Esophagus muscularis mucosa (tissue), 4 donors: ENCODE results near the gene CD163.

Experiments used
- CTCF ChIP-seq, 3 experiments: fragments of 200-600 bp in 2 of 3; fragments of 450-650 bp in 1 of 3; sonication (generic) in 2 of 3; IDR thresholded peaks; one replicate each; pipeline ENCODE4 v1.5.1; 2017 to 2019; ENCODE audit warnings: antibody characterized with exemption in 3 of 3, mild to moderate bottlenecking in 2 of 3, moderate library complexity in 1 of 3
- EP300 ChIP-seq: sonication (generic); formaldehyde crosslinking; IDR thresholded peaks from one replicate; pipeline ENCODE4 v1.6.1; 2017; ENCODE audit warnings: antibody characterized with exemption
- POLR2A ChIP-seq: fragments of 450-650 bp; IDR thresholded peaks from one replicate; pipeline ENCODE4 v1.6.1; 2017; ENCODE audit warnings: antibody characterized with exemption, moderate library complexity, mild to moderate bottlenecking, low read depth
- POLR2AphosphoS5 ChIP-seq, 2 donors: sonication (generic); formaldehyde crosslinking; IDR thresholded peaks; one replicate each; pipeline ENCODE4 v1.6.1; 2017; ENCODE audit warnings: antibody characterized with exemption in 2 of 2

DNA sequence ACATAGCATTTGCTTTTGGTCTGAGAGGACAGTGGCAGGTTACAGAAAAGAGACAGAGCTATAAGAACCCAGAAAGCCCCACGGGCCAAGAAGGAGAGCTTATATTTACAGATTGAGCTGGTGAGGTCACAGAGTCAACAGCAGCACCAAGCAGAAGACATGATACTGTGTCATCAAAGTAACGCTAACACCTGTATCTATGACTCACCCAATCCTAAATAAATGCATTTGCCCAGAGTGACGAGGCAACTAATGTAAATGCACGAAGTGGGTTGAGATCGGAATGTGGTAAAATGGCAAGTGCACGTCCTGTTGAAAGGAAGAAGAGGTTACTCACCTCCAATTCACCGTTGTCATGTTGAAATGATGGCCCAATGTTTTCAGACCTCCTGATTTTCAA is 52.9 kb downstream of the CD163 start:
- no peak for TF ChIP-seq CTCF (IDR thresholded peaks at IDR 0.05)
- TF ChIP-seq EP300 = no peak
- TF ChIP-seq POLR2AphosphoS5 (IDR thresholded peaks at IDR 0.05) = no peak
- TF ChIP-seq POLR2A = no peak
